ENCODE measurements around the gene KCTD2. TPM values are rescaled to one million over a fixed set of nuclear protein-coding genes. Genes with fewer than 3 reads are reported as not detected.

KCTD2 gene
- total and polyA plus RNA-seq, 2 of the 13 experiments (the other 11 are each of a cell fraction or from before 2014, with no cell fraction given) = 28.3 to 32.6 TPM

GRCh38 chr17:75088465-75089417 lies 41.7 kb downstream of the KCTD2 start (continued):
- TF ChIP-seq PPARG (CRISPR knock-in tag; conservative IDR thresholded peaks at IDR 0.05) (peak; percentile 72), TFDP1 (CRISPR knock-in tag; IDR thresholded peaks at IDR 0.05; ENCODE audit: borderline replicate concordance) (peak; percentile 20; the same call in 1 of the 2 replicates), ZNF788 (CRISPR knock-in tag; IDR thresholded peaks at IDR 0.05; ENCODE audit: borderline replicate concordance) (peak; percentile 43), ZNF142 (CRISPR knock-in tag; IDR thresholded peaks at IDR 0.05) (no peak), SNAI1 (CRISPR knock-in tag; IDR thresholded peaks at IDR 0.05; ENCODE audit: borderline replicate concordance) (0 out of 2 replicates have a peak, but pooled peaks have one; percentile 46), TCF12 (IDR thresholded peaks at IDR 0.05) (no peak), TCF12 (CRISPR knock-in tag; IDR thresholded peaks at IDR 0.05) (no peak), ZNF772 (CRISPR knock-in tag; IDR thresholded peaks at IDR 0.05) (no peak), GMEB2 (CRISPR knock-in tag; IDR thresholded peaks at IDR 0.05; ENCODE audit: low read depth) (no peak), ZSCAN29 (CRISPR knock-in tag; conservative IDR thresholded peaks at IDR 0.05) (no peak), MED1 (CRISPR knock-in tag; IDR thresholded peaks at IDR 0.05) (peak; percentile 49), MYC (CRISPR knock-in tag; IDR thresholded peaks at IDR 0.05; ENCODE audit: borderline replicate concordance) (0 out of 2 replicates have a peak, but pooled peaks have one; percentile 53), SIX1 (CRISPR knock-in tag; IDR thresholded peaks at IDR 0.05; ENCODE audit: borderline replicate concordance) (no peak)

Data from HepG2 (cell line).